OCI-LY3 (cell line): ENCODE results near the gene PLTP.

Experiments
- H2AFZ ChIP-seq: fragments of 200-600, 300-600 bp; shearing (Covaris generic); 2 replicates; pipeline ENCODE4 v1.6.0; 2014; ENCODE audit warnings: antibody characterized with exemption, low read depth, low read length
- H3K27ac ChIP-seq: fragments of 200-600, 300-600 bp; sonication (generic); 2 replicates; pipeline ENCODE4 v1.5.1; 2014; ENCODE audit warnings: mild to moderate bottlenecking, low read length, moderate library complexity, mixed read lengths
- H3K27me3 ChIP-seq: fragments of 200-600, 300-600 bp; sonication (generic); 2 replicates; pipeline ENCODE4 v1.6.1; 2014; ENCODE audit warnings: low read depth, low read length, mixed read lengths
- H3K36me3 ChIP-seq: fragments of 200-600, 300-600 bp; sonication (generic); replicated peaks from 2 replicates; pipeline ENCODE3; 2014; ENCODE audit warnings: low read depth, low read length, mixed read lengths
- H3K4me1 ChIP-seq: fragments of 300-600, 200-600 bp; sonication (generic); 2 replicates; pipeline ENCODE4 v1.6.1; 2014; ENCODE audit warnings: low read length, mixed read lengths
- H3K4me2 ChIP-seq: fragments of 200-600, 300-600 bp; sonication (generic); 2 replicates; pipeline ENCODE4 v1.6.1; 2014; ENCODE audit warnings: low read length, mixed read lengths
- H3K4me3 ChIP-seq: fragments of 300-600, 200-600 bp; sonication (generic); 2 replicates; pipeline ENCODE4 v1.5.1; 2014; ENCODE audit warnings: antibody characterized with exemption, mild to moderate bottlenecking, low read length, moderate library complexity
- H3K79me2 ChIP-seq: fragments of 300-600, 200-600 bp; shearing (Covaris generic); 2 replicates; pipeline ENCODE4 v1.6.1; 2014; ENCODE audit warnings: mild to moderate bottlenecking, low read length, mixed read lengths
- H3K9ac ChIP-seq: fragments of 300-600, 200-600 bp; shearing (Covaris generic); 2 replicates; pipeline ENCODE4 v1.6.0; 2014; ENCODE audit warnings: mild to moderate bottlenecking, low read length, moderate library complexity
- H3K9me3 ChIP-seq: fragments of 200-600, 300-600 bp; shearing (Covaris generic); 2 replicates; pipeline ENCODE4 v1.6.1; 2014; ENCODE audit warnings: low read length, mixed read lengths; ENCODE audit not compliant: insufficient read depth
- H4K20me1 ChIP-seq: fragments of 200-600, 300-600 bp; sonication (generic); 2 replicates; pipeline ENCODE4 v1.6.1; 2016; ENCODE audit warnings: low read length, mixed read lengths; ENCODE audit not compliant: insufficient read depth
- EZH2phosphoT487 ChIP-seq: fragments of 200-600 bp; shearing (Covaris generic); IDR thresholded peaks from 2 replicates; pipeline ENCODE4 v1.6.1; 2018; ENCODE audit warnings: antibody characterized with exemption, mixed run types, low read depth
- TF ChIP-seq, protein P1 (sequence below): fragments of 200-600, 300-600 bp; sonication (generic); IDR thresholded peaks from 2 replicates; pipeline ENCODE4 v1.5.1; 2014; ENCODE audit warnings: antibody characterized with exemption, low read length, low read depth

Gene PLTP, protein sequence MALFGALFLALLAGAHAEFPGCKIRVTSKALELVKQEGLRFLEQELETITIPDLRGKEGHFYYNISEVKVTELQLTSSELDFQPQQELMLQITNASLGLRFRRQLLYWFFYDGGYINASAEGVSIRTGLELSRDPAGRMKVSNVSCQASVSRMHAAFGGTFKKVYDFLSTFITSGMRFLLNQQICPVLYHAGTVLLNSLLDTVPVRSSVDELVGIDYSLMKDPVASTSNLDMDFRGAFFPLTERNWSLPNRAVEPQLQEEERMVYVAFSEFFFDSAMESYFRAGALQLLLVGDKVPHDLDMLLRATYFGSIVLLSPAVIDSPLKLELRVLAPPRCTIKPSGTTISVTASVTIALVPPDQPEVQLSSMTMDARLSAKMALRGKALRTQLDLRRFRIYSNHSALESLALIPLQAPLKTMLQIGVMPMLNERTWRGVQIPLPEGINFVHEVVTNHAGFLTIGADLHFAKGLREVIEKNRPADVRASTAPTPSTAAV

DNA sequence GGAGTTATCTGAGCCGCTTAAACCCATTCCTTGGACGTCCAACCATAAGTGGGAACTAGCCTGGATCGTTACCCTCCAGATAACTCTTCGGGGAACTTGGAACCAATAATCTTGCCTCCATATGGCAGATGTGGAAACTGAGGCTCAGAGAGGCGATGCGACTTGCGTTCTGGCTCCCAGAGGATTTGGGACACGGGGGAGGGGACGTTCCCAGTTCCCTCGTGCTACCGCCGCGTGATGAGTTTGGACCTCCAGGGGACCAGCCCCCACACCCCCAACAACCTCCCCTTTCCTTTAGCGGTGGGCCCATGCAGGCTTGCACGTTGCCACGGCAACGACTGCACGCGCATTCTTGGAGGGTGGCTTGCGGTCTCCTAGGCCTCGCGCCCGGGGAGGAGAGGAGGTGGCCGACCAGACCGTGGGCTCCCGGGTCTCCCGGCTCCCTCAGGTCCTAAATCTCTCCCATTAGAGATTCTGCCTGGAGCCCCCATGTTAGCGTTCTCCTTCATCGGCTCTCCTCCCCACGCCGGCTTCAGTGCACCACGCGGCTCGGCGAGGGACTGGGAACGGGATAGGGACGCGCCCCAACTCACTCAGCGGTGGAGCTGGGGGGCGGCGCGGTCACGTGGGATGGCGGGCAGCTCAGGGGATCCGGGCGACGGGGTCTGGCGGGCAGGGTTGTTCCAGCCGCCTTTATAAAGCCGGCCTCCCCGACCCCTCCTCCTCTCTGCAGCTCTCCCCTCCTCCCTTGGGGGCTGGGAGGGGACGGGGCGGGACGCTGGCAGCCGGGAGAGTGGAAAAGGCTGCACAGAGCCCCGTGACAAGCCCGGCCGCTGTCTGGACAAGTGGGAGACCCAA, at the start of gene PLTP:
PLTP (minus strand) TSS at position 670 of the 858 bp plus-strand sequence. CDS start 703 bp downstream, outside the sequence.
- H3K79me2 ChIP-seq: no peaks in the 10 kb centered on the region; the same call in 1 of the 2 replicates
- no peaks in the 10 kb centered on the region for H3K9me3 ChIP-seq
- peak within 1 kb of the TSS; percentile 92 for H3K4me2 ChIP-seq
- H3K9ac ChIP-seq: peak within 1 kb of the TSS; percentile 77
- peaks cover 40% of the 10 kb centered on the region for H3K4me1 ChIP-seq
- TF ChIP-seq EZH2phosphoT487: no peak
- TF ChIP-seq, protein P1, sequence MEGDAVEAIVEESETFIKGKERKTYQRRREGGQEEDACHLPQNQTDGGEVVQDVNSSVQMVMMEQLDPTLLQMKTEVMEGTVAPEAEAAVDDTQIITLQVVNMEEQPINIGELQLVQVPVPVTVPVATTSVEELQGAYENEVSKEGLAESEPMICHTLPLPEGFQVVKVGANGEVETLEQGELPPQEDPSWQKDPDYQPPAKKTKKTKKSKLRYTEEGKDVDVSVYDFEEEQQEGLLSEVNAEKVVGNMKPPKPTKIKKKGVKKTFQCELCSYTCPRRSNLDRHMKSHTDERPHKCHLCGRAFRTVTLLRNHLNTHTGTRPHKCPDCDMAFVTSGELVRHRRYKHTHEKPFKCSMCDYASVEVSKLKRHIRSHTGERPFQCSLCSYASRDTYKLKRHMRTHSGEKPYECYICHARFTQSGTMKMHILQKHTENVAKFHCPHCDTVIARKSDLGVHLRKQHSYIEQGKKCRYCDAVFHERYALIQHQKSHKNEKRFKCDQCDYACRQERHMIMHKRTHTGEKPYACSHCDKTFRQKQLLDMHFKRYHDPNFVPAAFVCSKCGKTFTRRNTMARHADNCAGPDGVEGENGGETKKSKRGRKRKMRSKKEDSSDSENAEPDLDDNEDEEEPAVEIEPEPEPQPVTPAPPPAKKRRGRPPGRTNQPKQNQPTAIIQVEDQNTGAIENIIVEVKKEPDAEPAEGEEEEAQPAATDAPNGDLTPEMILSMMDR: no peak
- no peaks in the 10 kb centered on the region for H3K27me3 ChIP-seq
- H2AFZ ChIP-seq: peak within 1 kb of the TSS; percentile 78
- H4K20me1 ChIP-seq: no peaks in the 10 kb centered on the region
- no peaks in the 10 kb centered on the region for H3K36me3 ChIP-seq
- H3K27ac ChIP-seq: peak within 1 kb of the TSS; percentile 69
- H3K4me3 ChIP-seq: peak within 1 kb of the TSS; percentile 73

DNA sequence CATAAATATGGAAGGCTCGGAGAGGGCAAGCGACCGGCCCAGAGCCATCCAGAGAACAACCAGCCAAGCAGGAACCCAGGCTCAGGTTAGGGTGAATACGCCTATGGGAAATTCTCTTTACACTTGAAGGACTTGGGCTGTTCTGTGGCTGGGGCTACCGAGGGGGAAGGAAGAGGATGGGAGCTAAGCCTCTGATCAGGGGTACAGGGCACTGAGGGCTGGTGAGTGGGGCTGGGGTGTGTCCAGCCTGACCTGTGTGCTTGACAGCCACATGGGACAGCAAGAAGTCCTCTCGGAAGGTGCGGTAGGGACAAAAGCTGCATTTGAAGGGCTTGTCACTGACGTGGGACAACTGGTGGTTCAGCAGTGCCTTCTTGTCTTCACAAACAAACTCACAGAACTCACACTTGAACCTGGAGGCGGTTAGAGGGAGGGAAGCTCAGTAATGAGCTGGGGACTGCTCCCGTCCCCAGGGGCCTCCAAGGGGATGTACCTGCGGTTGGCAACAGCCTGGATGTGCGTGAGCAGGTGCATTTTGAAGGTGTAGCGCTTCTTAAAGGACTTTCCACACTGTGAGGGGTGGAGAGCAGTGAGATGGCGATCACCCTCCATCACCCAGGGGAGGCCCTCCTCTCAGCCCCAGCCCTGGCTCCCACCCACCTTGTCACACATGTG, 48.1 kb upstream of the PLTP start:
- peaks cover 80% of the 10 kb centered on the region for H3K36me3 ChIP-seq
- peak overlapping the region; percentile 4; the same call in 1 of the 2 replicates for H3K9ac ChIP-seq
- peak overlapping the region; percentile 58 for H3K4me2 ChIP-seq
- TF ChIP-seq, protein P1: no peak
- no peak for TF ChIP-seq EZH2phosphoT487
- peak overlapping the region; percentile 8; the same call in 1 of the 2 replicates for H3K4me3 ChIP-seq
- no peak overlapping the region for H2AFZ ChIP-seq
- no peaks in the 10 kb centered on the region for H3K9me3 ChIP-seq
- H3K27me3 ChIP-seq: no peaks in the 10 kb centered on the region
- H4K20me1 ChIP-seq: peaks cover 26% of the 10 kb centered on the region; the same call in 1 of the 2 replicates
- peaks cover 51% of the 10 kb centered on the region for H3K4me1 ChIP-seq
- peak overlapping the region; percentile 32 for H3K27ac ChIP-seq
- H3K79me2 ChIP-seq: no peaks in the 10 kb centered on the region

DNA sequence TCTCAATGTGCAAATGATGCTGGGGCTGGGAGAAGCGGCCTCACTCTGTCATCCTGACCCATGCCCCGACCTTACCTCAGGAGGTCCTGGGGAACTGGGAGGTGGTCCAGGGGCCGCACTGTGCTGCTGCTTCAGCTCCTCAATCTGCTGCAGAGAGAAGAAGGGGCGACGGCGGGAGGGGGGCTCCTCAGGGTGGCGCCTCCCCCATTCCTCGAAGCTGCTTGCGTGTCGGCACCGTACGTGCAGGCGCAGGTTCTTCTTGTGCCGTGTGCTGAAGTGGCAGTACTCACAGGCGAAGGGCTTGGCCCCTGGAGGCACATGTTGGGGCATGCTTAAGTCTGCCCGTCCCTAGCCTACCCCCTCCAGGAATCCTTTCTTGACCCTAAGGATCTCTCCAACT, 47.2 kb upstream of the PLTP start:
- TF ChIP-seq, protein P1: no peak
- no peak for TF ChIP-seq EZH2phosphoT487
- H2AFZ ChIP-seq: no peak overlapping the region
- H3K4me1 ChIP-seq: peaks cover 42% of the 10 kb centered on the region
- peaks cover 74% of the 10 kb centered on the region for H3K36me3 ChIP-seq
- no peaks in the 10 kb centered on the region for H3K27me3 ChIP-seq
- H3K27ac ChIP-seq: no peak overlapping the region
- H3K4me3 ChIP-seq: no peak overlapping the region
- no peak overlapping the region for H3K9ac ChIP-seq
- H4K20me1 ChIP-seq: peaks cover 21% of the 10 kb centered on the region; the same call in 1 of the 2 replicates
- no peak overlapping the region for H3K4me2 ChIP-seq
- H3K9me3 ChIP-seq: no peaks in the 10 kb centered on the region
- no peaks in the 10 kb centered on the region for H3K79me2 ChIP-seq
